HG03095 (cell line): ENCODE data around the gene ANKRD36C.
"Not testable (repeated sequence)": the region's sequence is repeated elsewhere in the genome, so short reads cannot be mapped to it uniquely, and the experiment has no call there.

ENCODE experiments used
- ATAC-seq: cut with Tn5 transposase; IDR thresholded peaks from one replicate; pipeline ENCODE4 v1.9.1; 2021; ENCODE audit warnings: moderate library complexity; ENCODE audit not compliant: unreplicated experiment

Gene ANKRD36C

DNA sequence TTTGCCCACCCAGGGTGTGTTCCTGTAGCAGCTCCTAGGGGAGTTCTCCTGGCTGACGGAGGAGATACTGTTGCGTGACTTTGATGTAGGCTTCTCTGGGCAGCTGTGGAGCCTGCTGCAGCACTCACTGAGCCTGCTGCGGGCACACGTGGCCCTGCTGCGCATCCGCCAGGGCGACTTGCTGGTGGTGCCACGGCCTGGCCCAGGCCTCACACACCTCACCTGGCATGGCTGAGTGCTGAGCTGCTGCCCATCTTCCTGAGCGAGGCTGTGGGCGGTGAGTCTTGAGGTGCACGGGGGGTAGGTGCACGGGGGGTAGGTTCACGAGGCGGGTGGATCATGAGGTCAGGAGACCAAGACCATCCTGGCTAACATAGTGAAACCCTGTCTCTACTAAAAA, 191.7 kb downstream of the ANKRD36C start:
- ATAC-seq, result no peak

DNA sequence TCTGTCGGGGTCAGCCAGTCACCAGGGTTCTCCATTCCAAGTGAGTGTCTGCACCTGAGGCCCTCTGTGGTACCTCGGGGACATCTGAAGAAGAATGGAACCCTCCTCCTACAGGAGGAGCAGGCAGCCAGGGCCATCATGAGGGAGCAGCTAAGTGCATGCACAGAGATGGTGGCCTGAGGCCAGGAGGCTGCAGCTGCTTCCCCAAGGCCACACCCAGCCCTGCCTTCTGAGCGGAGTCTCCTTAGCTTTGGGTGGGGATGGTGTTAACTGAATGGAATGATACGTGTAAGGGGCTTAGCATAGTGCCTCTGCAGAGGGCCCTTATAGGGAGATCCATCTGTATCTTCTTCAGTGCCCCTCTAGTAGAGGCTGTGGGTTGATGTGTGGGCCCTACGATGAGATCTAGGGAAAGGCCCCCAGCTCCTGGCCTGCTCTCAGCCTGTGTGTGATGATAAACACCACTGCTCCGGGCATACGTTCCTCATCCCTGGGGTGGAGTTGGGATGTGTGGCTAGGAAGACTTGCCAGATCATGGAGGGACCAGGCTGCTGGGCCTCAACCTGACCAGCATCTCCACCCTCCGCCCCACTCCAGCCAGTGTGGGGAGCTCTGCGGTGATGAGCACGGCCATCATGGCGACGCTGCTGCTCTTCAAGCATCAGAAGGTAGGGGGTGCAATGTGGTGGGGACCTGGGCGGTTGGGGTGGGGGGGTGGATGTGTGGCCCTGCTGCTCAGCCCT, 192.3 kb downstream of the ANKRD36C start:
- not testable (repeated sequence) for ATAC-seq

GRCh38 chr2:95796249-95797099, 195.2 kb downstream of the ANKRD36C start:
- not testable (repeated sequence) for ATAC-seq

- ATAC-seq, result not testable (repeated sequence)
These were observed 197.7 kb downstream of the ANKRD36C start for GRCh38 chr2:95793970-95794369.

DNA sequence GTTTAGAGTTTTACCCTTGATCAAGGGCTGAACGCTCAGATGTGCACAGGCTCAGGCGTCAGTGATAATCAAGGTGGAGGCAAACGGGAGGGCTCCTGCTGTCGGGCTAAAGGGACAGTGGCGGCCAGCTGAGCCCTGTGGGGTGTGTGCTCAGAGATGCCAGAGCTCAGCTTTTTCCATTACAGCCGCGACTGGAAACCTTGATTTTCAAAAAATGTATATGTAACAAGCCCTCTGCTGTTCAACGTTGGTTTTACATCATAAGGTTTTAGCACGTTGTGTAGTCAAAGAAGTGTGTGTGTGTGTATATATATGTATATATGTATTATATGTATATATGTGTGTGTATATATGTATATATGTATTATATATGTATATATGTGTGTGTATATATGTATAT, 201.4 kb downstream of the ANKRD36C start:
- not testable (repeated sequence) for ATAC-seq

DNA sequence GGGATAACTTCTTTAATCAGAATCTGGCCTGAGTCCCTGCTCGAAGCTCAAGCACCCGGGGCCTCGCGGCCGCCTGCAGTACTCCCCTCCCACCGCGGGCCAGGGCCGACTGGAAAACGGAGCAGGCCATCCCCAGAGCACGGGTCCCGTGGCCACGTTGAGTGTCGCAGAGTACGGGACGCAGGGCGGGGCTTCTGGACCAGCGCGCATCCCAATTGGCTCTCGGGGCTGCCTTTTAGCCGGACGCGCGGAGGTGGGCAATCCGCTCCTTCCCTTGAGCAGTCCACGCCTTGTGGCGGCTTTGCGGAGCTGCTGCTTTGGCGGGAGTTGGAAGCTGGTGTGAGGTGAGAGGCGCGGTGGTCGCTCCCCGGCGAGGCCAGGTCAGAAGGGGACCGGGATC, 202.2 kb downstream of the ANKRD36C start:
- not testable (repeated sequence) for ATAC-seq

DNA sequence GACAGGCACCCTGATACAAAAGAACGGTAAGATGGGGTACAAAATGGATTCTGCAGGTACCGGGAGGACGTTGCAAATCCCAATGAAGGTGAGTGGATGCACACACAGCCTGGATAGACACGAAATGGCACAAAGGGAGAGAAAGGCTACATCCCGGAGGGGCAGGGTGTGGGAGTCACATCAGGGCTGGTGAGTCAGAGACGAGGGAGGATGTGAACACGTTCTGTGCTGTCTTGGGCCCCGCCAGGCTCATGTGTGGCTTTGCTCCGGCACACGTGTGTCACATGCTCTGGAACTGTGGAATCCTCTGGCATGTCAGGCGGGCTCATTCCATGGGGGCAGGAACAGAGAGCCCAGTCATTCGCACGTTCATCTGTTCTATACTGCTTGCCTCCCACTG, 203.0 kb downstream of the ANKRD36C start:
- ATAC-seq, result not testable (repeated sequence)
